ENCODE measurements around the gene CCDC88C.

GRCh38 chr14:91332171-91332985 is 85.2 kb downstream of the CCDC88C start:
- TF ChIP-seq POLR2A (IDR thresholded peaks at IDR 0.05) (no peak), CTCF (IDR thresholded peaks at IDR 0.05) (no peak)
